Measurements from ENCODE around the gene NRP1.

The NRP1 gene

DNA sequence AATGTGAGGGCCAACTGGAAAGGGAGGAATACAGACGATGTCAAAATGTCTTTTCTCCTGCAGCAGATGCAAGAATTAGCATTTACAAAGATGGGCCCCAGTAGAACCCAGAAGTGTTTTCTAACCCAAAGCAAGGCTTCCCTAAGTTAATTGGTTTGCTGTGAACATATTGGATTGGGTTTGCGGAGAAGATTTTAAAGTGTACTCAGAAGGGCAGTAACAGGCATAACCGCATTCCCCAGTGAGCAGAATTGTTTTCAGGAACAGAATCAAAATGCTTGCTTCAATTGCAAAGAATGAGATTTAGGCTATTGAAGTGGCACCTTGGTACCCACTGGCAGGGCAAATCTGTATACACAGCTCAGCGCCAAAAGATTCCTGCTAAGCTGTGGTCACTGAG is 78.0 kb downstream of the NRP1 start (continued):
- TF ChIP-seq ZNF565 (CRISPR knock-in tag; conservative IDR thresholded peaks at IDR 0.05; ENCODE audit: low read depth) (no peak), ZC3H10 (CRISPR knock-in tag; IDR thresholded peaks at IDR 0.05) (no peak), ESRRG (CRISPR knock-in tag; IDR thresholded peaks at IDR 0.05) (no peak), ARNTL (CRISPR knock-in tag; IDR thresholded peaks at IDR 0.05; ENCODE audit: borderline replicate concordance, low read depth) (no peak)

GRCh38 chr10:33254556-33255160 is 79.8 kb downstream of the NRP1 start:
- ATAC-seq = no peak
- TF ChIP-seq ISL1 (CRISPR knock-in tag; IDR thresholded peaks at IDR 0.05) (no peak), SNAI2 (CRISPR knock-in tag; IDR thresholded peaks at IDR 0.05) (no peak), BACH2 (CRISPR knock-in tag; IDR thresholded peaks at IDR 0.05; ENCODE audit: borderline replicate concordance) (no peak), OSR1 (CRISPR knock-in tag; IDR thresholded peaks at IDR 0.05) (no peak), CSDC2 (CRISPR knock-in tag; IDR thresholded peaks at IDR 0.05) (no peak), ZNF565 (CRISPR knock-in tag; conservative IDR thresholded peaks at IDR 0.05; ENCODE audit: low read depth) (no peak), RARB (CRISPR knock-in tag; IDR thresholded peaks at IDR 0.05) (no peak), TCF4 (CRISPR knock-in tag; IDR thresholded peaks at IDR 0.05; ENCODE audit: borderline replicate concordance) (no peak), ESRRG (CRISPR knock-in tag; IDR thresholded peaks at IDR 0.05) (no peak)

DNA sequence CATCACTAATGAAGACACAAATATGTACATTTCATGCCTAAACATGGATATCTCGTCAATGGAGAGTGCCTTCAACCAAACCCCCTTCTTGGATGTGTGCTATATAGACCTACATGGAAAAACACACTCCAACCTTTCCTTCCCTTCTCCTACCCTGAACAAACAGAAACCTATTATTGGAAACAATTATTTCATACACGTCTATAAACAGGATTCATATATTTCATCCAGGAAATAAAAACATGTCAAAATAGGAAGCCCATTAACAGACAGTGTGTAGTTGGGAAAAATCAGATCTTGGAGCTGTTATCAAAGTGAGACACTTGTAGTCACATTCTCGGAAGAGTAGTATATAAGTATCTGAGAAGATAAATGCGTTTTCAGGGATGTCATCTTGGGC is 81.1 kb downstream of the NRP1 start:
- TF ChIP-seq, protein P1, sequence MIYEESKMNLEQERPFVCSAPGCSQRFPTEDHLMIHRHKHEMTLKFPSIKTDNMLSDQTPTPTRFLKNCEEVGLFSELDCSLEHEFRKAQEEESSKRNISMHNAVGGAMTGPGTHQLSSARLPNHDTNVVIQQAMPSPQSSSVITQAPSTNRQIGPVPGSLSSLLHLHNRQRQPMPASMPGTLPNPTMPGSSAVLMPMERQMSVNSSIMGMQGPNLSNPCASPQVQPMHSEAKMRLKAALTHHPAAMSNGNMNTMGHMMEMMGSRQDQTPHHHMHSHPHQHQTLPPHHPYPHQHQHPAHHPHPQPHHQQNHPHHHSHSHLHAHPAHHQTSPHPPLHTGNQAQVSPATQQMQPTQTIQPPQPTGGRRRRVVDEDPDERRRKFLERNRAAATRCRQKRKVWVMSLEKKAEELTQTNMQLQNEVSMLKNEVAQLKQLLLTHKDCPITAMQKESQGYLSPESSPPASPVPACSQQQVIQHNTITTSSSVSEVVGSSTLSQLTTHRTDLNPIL (CRISPR knock-in tag; IDR thresholded peaks at IDR 0.05; ENCODE audit: low read depth) = no peak
- no peak for TF ChIP-seq RARB (CRISPR knock-in tag; IDR thresholded peaks at IDR 0.05)
- TF ChIP-seq PATZ1 (CRISPR knock-in tag; IDR thresholded peaks at IDR 0.05; ENCODE audit: borderline replicate concordance) = 0 out of 2 replicates have a peak, but pooled peaks have one; percentile 0
- TF ChIP-seq TOX (CRISPR knock-in tag; IDR thresholded peaks at IDR 0.05; ENCODE audit: borderline replicate concordance) = no peak
- TF ChIP-seq PPARA (CRISPR knock-in tag; IDR thresholded peaks at IDR 0.05; ENCODE audit: borderline replicate concordance) = no peak
- TF ChIP-seq ZFP30 (CRISPR knock-in tag; IDR thresholded peaks at IDR 0.05) = no peak
- ATAC-seq = no peak; the same call in 2 of the 3 replicates

- peak; percentile 77 for ATAC-seq
- TF ChIP-seq, protein P2, sequence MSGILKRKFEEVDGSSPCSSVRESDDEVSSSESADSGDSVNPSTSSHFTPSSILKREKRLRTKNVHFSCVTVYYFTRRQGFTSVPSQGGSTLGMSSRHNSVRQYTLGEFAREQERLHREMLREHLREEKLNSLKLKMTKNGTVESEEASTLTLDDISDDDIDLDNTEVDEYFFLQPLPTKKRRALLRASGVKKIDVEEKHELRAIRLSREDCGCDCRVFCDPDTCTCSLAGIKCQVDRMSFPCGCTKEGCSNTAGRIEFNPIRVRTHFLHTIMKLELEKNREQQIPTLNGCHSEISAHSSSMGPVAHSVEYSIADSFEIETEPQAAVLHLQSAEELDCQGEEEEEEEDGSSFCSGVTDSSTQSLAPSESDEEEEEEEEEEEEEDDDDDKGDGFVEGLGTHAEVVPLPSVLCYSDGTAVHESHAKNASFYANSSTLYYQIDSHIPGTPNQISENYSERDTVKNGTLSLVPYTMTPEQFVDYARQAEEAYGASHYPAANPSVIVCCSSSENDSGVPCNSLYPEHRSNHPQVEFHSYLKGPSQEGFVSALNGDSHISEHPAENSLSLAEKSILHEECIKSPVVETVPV (CRISPR knock-in tag; IDR thresholded peaks at IDR 0.05) = no peak
- 0 out of 2 replicates have a peak, but pooled peaks have one; percentile 5 for TF ChIP-seq ZC3H10 (CRISPR knock-in tag; IDR thresholded peaks at IDR 0.05)
- TF ChIP-seq TOX (CRISPR knock-in tag; IDR thresholded peaks at IDR 0.05; ENCODE audit: borderline replicate concordance) = peak; percentile 45; the same call in 1 of the 2 replicates
Measured at GRCh38 chr10:33252794-33253203, 81.7 kb downstream of the NRP1 start.

DNA sequence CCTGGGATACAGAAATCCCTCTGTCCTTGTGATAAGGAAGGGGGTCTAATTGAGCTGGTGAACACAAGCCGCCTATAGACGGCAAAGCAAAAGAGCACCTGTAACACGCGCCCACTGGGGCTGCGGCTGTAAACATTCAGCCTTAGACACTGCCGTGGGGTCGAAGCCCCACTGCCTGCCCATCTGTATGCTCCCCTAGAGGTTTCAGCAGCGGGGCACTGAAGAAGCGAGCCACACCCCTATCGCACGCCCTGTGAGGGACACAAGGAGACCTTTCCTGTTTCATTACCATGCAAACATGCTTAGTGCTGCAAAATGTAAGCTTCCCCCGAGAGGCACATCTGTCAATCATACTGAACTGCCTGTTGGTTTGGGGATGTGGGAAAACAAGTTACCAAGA is 82.1 kb downstream of the NRP1 start:
- no peak for TF ChIP-seq ESRRG (CRISPR knock-in tag; IDR thresholded peaks at IDR 0.05)
- 0 out of 2 replicates have a peak, but pooled peaks have one; percentile 57 for TF ChIP-seq ZFP3 (CRISPR knock-in tag; IDR thresholded peaks at IDR 0.05)
- TF ChIP-seq ZC3H10 (CRISPR knock-in tag; IDR thresholded peaks at IDR 0.05) = no peak
- ATAC-seq = no peak; the same call in 2 of the 3 replicates

DNA sequence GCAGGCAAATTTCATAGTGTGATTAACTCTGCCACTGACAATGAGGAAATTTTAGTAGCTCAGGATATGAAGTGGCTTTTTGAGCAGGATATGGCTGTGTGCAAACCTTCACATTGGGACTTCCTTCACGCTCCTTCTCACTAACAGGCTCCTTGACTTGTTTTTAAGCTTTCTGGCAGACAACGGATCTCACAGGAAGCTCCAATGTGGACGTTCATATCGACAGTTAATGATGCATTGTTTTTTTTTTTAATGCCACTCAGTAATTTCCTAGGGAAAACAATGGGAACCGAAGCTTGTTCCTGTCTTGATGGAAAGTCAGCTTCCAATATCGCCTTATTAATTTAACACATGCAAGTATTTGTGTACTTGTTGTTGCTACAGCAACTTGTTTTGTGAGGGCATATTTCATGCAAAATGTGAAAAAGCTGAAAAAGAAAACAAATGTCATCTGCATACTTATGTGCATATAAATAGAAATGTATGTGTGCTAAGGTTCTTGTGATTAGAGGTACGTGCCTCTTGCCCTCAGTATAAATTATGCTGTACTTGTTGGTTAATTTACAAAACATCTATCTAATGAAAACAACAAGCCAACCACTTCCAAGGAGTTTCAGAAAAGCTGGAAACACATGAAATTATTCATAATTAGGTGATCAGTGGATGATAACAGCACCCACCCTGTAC is 84.7 kb downstream of the NRP1 start:
- no peak for ATAC-seq
- TF ChIP-seq SNAI2 (CRISPR knock-in tag; IDR thresholded peaks at IDR 0.05) = no peak
- no peak for TF ChIP-seq BACH2 (CRISPR knock-in tag; IDR thresholded peaks at IDR 0.05; ENCODE audit: borderline replicate concordance)
- no peak for TF ChIP-seq CSDC2 (CRISPR knock-in tag; IDR thresholded peaks at IDR 0.05)
- no peak for TF ChIP-seq ZFP30 (CRISPR knock-in tag; IDR thresholded peaks at IDR 0.05)
- no peak for TF ChIP-seq ZFP3 (CRISPR knock-in tag; IDR thresholded peaks at IDR 0.05)
- TF ChIP-seq PATZ1 (CRISPR knock-in tag; IDR thresholded peaks at IDR 0.05; ENCODE audit: borderline replicate concordance) = no peak
- TF ChIP-seq, protein P3, sequence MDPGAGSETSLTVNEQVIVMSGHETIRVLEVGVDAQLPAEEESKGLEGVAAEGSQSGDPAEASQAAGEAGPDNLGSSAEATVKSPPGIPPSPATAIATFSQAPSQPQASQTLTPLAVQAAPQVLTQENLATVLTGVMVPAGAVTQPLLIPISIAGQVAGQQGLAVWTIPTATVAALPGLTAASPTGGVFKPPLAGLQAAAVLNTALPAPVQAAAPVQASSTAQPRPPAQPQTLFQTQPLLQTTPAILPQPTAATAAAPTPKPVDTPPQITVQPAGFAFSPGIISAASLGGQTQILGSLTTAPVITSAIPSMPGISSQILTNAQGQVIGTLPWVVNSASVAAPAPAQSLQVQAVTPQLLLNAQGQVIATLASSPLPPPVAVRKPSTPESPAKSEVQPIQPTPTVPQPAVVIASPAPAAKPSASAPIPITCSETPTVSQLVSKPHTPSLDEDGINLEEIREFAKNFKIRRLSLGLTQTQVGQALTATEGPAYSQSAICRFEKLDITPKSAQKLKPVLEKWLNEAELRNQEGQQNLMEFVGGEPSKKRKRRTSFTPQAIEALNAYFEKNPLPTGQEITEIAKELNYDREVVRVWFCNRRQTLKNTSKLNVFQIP (CRISPR knock-in tag; IDR thresholded peaks at IDR 0.05; ENCODE audit: borderline replicate concordance, low read depth) = no peak
- TF ChIP-seq, protein P4, sequence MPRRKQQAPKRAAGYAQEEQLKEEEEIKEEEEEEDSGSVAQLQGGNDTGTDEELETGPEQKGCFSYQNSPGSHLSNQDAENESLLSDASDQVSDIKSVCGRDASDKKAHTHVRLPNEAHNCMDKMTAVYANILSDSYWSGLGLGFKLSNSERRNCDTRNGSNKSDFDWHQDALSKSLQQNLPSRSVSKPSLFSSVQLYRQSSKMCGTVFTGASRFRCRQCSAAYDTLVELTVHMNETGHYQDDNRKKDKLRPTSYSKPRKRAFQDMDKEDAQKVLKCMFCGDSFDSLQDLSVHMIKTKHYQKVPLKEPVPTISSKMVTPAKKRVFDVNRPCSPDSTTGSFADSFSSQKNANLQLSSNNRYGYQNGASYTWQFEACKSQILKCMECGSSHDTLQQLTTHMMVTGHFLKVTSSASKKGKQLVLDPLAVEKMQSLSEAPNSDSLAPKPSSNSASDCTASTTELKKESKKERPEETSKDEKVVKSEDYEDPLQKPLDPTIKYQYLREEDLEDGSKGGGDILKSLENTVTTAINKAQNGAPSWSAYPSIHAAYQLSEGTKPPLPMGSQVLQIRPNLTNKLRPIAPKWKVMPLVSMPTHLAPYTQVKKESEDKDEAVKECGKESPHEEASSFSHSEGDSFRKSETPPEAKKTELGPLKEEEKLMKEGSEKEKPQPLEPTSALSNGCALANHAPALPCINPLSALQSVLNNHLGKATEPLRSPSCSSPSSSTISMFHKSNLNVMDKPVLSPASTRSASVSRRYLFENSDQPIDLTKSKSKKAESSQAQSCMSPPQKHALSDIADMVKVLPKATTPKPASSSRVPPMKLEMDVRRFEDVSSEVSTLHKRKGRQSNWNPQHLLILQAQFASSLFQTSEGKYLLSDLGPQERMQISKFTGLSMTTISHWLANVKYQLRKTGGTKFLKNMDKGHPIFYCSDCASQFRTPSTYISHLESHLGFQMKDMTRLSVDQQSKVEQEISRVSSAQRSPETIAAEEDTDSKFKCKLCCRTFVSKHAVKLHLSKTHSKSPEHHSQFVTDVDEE (CRISPR knock-in tag; IDR thresholded peaks at IDR 0.05) = no peak
